ENCODE measurements around the gene THAP4. TPM values are rescaled to one million over a fixed set of nuclear protein-coding genes. Genes with fewer than 3 reads are reported as not detected.

THAP4 gene
- total RNA-seq, 1 donor from 2014 or later = 43.3 TPM

DNA sequence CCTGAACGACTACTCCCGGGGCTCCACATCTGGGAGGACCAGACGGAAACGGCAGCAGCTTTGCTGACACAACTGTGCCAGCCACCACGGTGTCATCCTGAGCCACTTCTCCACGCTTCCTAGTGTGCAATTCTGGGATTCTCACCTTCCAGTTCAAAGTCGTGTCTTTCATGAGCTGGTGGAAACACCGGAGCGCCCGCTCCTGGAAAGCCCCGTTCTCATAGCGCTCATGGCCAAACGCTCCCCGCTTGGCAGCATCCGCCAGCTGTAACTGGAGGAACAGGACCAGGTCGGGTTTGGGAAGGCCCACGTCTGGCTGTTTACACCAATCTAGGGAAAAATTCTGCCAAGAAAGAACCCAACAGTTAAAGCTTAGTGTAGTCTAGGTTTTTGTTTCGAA is 41.3 kb upstream of the THAP4 start:
- H3K4me3 ChIP-seq (ENCODE audit: low read depth, low read length) = no peak overlapping the region
- TF ChIP-seq, protein P1, sequence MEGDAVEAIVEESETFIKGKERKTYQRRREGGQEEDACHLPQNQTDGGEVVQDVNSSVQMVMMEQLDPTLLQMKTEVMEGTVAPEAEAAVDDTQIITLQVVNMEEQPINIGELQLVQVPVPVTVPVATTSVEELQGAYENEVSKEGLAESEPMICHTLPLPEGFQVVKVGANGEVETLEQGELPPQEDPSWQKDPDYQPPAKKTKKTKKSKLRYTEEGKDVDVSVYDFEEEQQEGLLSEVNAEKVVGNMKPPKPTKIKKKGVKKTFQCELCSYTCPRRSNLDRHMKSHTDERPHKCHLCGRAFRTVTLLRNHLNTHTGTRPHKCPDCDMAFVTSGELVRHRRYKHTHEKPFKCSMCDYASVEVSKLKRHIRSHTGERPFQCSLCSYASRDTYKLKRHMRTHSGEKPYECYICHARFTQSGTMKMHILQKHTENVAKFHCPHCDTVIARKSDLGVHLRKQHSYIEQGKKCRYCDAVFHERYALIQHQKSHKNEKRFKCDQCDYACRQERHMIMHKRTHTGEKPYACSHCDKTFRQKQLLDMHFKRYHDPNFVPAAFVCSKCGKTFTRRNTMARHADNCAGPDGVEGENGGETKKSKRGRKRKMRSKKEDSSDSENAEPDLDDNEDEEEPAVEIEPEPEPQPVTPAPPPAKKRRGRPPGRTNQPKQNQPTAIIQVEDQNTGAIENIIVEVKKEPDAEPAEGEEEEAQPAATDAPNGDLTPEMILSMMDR (IDR thresholded peaks at IDR 0.05; ENCODE audit: insufficient read depth, low read length, poor library complexity, severe bottlenecking) = no peak
- no peak for DNase-seq (ENCODE audit: low read depth)

DNA sequence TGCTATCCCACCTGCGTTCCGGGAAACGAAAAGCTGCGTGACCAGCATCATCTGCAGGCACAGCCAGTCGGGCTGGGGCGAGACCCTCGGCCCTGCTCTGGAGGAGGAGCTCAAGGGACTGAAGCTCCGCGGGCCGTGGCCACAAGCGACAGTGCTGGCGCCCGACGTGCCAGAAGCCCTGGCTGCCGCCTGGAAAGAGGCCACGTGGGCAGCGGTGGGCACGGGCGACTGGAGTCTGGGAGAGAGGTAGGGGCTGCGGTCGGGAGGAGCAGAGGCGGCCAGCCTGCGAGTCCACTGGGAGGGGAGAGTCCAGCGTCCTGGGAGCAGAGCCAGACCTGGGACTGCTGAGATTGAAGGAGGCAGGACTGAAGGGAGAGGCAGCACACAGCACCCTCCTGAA is 40.4 kb upstream of the THAP4 start:
- Histone ChIP-seq H3K36me3 (ENCODE audit: control insufficient read depth, insufficient read depth, low read length) (peaks cover 7% of the 10 kb centered on the region), H3K27me3 (ENCODE audit: control insufficient read depth, insufficient read depth, low read length) (no peaks in the 10 kb centered on the region), H3K4me3 (ENCODE audit: low read depth, low read length) (no peak overlapping the region)
- TF ChIP-seq, protein P1 (IDR thresholded peaks at IDR 0.05; ENCODE audit: insufficient read depth, low read length, poor library complexity, severe bottlenecking) = no peak
- DNase-seq (ENCODE audit: low read depth) = no peak

More for the DNA sequence above, 41.3 kb upstream of the THAP4 start:
- Histone ChIP-seq H3K27me3 (ENCODE audit: control insufficient read depth, insufficient read depth, low read length) (no peaks in the 10 kb centered on the region), H3K36me3 (ENCODE audit: control insufficient read depth, insufficient read depth, low read length) (peaks cover 7% of the 10 kb centered on the region)

DNA sequence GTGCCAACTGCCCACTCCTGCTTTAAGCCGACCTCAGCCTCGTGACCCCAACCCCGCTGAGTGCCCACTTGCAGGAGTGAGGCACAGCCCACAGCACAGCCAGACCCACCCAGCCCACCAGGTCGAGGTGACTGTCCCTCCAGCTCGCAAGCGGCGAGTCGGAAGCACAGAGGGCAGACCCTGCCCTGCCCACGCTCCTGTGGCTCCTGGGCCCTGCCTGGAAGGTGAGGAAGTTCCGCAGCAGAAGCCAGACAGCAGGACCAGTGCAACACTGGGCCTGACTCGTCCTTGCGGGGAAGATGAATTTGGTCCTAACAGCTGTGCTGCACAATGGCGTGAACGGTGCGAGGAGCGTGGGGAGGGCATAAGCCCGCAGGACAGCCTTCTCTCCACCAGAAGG is 39.7 kb upstream of the THAP4 start:
- TF ChIP-seq, protein P1 (IDR thresholded peaks at IDR 0.05; ENCODE audit: insufficient read depth, low read length, poor library complexity, severe bottlenecking) = no peak
- H3K27me3 ChIP-seq (ENCODE audit: control insufficient read depth, insufficient read depth, low read length) = no peaks in the 10 kb centered on the region
- no peak overlapping the region for H3K4me3 ChIP-seq (ENCODE audit: low read depth, low read length)
- DNase-seq (ENCODE audit: low read depth) = no peak
- peaks cover 7% of the 10 kb centered on the region for H3K36me3 ChIP-seq (ENCODE audit: control insufficient read depth, insufficient read depth, low read length)

DNA sequence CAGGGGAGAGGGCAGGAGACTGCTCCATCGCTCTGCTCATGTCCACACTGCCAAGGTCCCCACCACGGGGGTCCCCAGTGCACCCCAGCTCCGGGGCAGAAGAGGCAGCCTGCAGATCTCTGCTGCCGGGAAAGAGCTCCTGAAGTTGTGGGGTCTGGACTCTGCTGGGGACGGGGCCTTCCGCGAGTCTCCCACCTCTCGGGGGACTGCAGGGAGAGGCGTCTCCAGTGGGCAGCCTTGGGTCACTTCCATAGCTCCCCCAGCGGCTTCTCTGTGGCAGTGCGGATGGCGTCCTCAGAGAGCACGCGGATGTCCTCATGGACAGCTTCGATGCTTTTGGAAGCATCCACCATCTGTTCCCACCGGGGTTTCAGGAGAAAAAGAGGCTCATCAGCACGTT is 38.9 kb upstream of the THAP4 start:
- Histone ChIP-seq H3K36me3 (ENCODE audit: control insufficient read depth, insufficient read depth, low read length) (peaks cover 7% of the 10 kb centered on the region), H3K27me3 (ENCODE audit: control insufficient read depth, insufficient read depth, low read length) (no peaks in the 10 kb centered on the region), H3K4me3 (ENCODE audit: low read depth, low read length) (no peak overlapping the region)
- TF ChIP-seq, protein P1 (IDR thresholded peaks at IDR 0.05; ENCODE audit: insufficient read depth, low read length, poor library complexity, severe bottlenecking) = no peak
- no peak for DNase-seq (ENCODE audit: low read depth)

DNA sequence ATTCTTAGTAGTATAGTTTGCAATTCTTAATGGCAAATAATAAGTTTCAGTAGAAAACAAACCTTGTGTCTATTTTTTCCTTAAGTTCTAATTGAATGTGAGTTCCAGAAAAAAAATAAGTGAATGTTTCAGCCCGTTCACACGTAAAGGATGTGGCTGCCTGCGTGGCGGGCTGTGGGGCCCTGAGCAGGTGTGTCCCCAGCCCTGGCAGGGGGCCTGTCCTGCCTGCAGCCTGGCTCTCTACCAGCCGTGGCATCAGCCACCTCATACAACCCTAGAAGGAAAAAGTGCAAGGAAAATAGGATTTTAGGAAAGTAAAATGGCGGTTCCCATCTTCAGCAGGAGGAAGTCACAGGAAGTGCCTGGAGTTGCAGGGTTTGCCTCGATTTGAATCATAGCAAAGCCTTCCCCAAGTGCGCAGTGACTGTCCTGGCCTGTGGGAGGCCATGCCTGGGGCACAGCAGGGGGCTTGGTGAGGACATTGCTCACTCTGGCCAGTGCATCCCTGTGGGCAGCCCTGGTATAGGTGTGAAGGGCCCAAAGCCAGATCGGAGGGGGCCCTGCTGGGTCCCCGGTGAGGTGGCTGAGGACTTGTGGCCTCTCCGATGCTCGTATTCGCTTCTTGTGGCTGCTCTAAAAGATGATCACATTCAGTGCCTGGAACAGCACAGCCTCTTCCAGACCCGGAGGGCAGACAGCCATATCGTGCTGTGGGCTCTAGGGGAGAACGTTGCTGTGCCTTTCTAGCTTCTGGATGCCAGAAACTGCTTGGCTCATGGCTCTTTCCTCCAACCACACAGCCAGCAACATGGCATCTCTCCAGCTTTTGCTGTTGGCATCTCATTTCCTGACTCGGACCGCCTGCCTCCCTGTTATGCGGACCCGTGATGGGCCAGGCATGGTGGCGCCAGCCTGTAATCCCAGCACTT is 37.1 kb upstream of the THAP4 start:
- TF ChIP-seq, protein P1 (IDR thresholded peaks at IDR 0.05; ENCODE audit: insufficient read depth, low read length, poor library complexity, severe bottlenecking) = no peak
- Histone ChIP-seq H3K4me3 (ENCODE audit: low read depth, low read length) (no peak overlapping the region), H3K27me3 (ENCODE audit: control insufficient read depth, insufficient read depth, low read length) (no peaks in the 10 kb centered on the region), H3K36me3 (ENCODE audit: control insufficient read depth, insufficient read depth, low read length) (peaks cover 7% of the 10 kb centered on the region)
- no peak for DNase-seq (ENCODE audit: low read depth)

Measured in kidney epithelial cell (primary cell).